Activated effector memory CD4-positive, alpha-beta T cell treated with anti-CD3 and anti-CD28 coated beads, Interleukin-2, amount 50 U/mL, for 16 hours (primary cell): ENCODE data around the gene LMO1.

ENCODE experiments used
- DNase-seq: peaks from one replicate; pipeline ENCODE4 v3.0.0-alpha.2; 2020

LMO1 gene

GRCh38 chr11:8225589-8226036, 38.1 kb downstream of the LMO1 start:
- peak; percentile 90 for DNase-seq

DNA sequence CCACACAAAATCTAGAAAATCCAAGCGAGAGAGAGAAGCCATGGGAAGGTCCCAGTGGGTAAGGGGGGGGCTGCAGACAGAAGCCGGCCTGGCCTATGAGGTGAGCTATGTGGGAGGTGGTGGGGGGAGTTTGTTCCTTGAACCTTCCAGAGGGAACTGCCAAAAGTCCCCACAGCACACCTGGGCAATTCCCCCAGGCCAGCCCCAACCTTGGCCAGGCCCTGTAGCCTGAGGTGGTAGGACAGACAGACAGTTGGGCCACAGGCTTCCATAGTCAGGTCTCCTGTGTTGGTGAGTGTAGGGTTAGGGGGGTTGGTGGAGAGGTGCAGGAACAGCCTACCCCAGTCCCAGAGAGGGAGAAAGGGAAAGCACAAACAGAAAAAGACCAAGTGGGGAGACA, 39.0 kb downstream of the LMO1 start:
- no peak for DNase-seq

DNA sequence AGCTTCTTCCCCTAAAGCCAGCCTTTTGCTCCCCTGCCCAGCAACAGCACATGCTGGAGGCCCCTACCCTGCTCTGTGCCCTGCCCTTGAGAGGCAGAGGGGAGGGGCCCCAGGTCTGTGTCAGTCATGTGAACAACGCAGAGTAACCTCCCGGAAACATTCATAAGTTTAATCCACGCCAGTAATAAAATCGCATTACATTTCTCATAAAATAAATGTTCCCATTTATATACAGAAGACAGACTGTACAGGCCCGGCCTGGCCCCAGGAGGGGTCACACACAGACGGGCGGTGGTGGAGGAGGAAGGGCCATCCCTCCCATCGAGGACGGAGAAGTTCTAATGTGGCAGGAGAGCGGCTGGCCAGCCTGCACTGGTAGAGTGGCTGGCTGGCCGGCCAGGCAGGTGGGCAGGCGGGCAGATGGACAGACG, 39.5 kb downstream of the LMO1 start:
- no peak for DNase-seq

DNA sequence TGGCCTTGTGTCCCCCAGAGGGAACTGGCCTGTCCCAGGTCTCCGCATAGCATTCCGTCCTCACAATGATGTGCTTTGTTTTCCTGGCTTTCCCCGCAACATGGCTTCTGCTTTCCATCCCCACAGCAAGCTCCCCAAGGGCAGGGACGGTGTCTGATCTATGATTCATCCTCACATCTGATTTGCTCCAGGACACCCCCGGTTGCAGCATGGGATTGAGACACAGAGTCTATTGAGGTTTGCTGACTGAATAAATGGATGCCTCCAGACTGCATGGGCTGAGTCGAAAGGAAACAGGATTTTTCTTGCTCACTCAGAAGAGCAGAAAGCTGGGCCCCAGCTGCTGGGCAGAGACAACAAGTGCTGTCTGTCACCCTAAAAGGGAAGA, 40.2 kb downstream of the LMO1 start:
- DNase-seq = no peak

DNA sequence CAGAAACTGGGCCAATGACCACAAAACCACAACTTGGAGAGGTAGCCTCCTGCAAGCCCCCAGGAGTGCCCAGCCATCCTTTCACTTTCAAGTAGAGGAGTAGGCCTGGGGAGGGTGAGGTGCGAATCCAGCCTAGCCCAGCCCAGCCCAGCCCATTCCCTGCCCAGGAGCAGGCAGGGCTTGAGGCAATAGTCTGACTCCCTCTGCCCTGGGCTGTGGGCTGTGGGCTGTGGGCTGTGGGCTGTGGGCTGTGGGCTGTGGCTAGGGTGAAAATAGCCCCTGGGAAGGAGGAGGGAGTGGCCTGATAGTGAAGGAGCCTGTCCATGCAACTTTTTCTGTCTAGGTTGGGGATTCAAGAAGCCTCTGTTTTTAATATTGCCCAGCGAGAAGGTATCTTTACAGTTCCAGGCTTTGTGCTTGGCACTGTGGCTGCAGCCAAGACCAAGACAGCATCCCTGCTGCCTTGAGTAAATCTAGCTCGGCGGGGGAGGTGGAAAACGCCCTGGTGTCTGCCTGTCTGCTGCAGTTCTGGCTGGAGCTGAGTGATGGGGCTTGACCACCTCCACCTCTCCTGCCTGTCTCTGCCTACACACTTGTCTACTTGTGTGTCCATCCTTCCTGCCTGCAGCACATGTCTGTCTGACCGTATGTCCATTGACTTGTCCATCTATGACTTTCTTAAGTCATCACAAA, 40.7 kb downstream of the LMO1 start:
- no peak for DNase-seq

DNA sequence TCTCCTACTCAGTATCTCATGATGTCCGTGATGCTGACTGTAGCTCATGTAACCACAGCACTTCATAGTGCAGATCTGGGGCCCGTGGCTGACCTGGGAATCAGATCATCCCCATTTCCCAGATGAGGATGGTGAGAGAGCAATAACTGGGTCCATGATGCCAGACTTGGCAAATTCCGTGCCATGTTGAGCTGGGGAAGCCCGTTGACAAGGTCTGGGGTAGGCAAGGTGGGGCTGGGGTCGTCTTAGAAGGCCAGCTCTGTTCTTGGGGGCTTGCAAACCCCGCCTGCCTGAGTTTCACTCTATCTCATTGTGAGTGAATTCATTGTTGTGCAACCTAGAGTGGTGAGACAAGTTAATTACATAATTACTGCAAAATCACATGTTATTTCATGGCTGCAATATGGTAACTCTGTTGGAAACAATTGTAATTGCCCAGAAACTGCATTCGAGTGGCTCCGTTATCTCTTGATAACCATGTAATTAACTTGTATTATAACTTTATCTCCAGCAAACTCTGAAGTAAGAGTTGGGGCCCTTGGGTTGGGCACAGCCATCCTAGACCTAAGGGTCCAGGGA, 41.7 kb downstream of the LMO1 start:
- no peak for DNase-seq

DNA sequence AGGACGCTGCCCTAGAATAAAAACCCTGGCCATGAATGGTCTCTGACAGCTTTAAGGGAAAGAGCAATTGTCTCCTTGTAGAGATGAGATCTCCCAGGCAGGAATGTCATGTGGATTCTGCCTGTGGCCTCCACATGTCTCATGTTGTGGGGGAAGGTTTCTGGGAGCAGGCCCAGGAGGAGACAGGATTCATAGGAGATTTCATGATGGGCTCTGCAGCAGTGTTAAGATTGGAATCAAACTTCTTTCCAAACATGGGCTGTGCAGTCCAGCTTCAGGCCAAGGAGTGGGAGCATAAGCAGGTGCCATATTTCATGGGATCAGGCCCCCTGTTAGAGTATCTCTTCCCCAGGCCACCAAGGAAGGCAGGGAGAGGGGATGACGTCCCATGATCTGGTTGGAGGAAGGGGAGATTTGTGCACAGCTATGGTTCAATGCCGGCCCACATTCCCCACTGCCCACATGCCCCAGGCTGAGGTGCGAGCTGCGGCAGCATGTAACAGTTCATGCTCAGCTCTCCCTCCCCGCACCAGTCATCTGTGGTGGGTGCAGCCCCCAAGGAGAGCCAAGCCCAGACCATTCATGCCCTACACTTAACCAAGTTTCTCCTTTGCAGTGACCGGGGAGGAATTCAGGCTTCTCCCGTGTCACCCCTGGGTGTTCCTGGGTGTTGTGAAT, 42.5 kb downstream of the LMO1 start:
- DNase-seq = no peak

GRCh38 chr11:8220261-8221045, 43.2 kb downstream of the LMO1 start:
- no peak for DNase-seq

DNA sequence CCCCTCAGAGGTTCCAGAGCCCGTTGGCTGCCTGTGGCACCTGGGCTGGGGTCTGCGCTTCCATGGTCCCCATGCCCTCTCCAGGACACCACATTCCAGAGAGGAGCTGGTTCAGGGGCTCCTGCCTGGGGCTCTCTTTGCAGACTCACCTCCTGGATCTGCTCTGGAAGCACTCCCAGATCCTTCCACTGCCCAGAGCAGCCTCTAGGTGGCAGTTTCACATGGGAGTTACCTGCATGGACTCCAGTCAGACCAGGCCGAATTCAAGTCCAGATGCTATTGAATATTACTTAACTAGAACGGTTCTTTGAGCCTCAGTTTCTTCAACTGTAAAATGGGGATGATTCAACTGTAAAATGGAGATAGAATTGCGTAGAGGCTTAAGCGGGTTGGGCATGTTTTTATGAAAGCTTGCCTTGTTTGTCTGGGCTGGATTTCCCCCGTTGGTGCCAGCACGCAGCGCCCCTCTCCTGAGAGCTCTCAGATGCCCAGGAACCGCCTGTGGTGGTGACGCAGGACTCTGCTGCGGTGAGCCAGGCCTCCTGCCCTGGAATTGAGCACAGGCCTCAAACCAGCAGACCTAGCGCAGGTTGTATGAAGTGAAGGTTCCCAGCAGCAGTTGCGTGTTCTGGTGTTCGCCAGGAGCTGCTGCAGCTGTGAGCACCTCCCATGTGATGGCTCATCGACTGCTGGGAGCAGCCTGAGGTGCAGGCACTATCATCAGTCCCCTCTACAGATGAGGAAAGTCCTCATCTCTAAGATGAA, 44.2 kb downstream of the LMO1 start:
- no peak for DNase-seq

GRCh38 chr11:8218840-8219239, 44.8 kb downstream of the LMO1 start:
- no peak for DNase-seq

DNA sequence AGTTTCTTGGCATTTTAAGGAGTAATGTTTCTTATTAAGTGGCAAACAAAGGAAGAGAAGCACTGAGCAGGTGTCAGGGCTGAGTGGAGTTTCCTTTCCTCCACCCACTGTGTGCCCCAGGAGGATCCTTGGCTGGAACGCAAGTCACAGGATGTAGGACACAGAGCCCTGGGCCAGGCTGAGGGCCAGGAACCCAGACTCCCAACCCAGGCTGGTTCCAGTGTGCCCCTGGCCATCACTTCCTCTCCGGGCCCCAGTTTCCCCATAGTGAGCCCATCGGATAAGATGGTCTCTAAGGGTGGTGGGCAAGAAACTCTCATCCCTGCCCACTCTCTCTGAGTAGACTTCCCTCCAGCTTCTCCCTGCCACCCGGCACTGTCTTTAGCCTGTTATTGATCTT, 45.3 kb downstream of the LMO1 start:
- no peak for DNase-seq

DNA sequence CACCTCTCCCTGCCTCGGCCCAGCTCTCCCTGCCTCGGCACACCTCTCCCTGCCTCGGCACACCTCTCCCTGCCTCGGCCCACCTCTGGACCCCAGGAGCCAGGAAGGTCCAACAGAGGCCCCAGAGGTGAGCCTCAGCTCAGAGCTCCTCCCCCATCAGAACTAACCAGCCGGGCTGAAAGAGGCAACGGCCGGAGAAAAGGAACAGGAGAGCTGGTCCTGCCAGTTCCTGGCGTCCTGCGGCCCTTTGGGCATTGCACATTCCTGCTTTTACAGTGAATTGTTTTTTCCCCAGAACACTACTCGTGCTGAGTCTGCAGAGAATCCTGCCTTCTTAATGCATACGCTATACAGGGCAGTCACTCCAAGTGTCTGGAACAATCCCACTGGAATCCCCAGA, 45.8 kb downstream of the LMO1 start:
- DNase-seq = no peak

- DNase-seq = no peak
These were observed 46.5 kb downstream of the LMO1 start for GRCh38 chr11:8217136-8217535.

DNA sequence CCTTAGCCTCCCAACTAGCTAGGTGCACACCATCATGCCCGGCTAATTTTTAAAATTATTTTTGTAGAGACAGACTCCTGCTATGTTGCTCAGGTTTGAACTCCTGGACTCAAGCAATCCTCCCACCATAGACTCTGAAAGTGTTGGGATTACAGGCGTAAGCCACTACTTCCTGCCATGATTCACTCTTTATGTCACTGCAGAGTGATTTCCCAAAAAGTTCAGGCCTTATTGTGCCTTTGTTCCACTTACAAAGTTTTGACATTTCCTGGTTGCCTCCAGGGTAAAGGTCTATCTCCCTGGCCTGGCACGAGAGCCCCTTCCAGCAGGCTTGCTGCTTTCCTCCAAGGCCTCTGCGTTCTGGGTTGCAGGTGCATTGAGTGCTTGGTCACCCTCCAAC, 50.3 kb downstream of the LMO1 start:
- no peak for DNase-seq

- no peak for DNase-seq
These were observed 54.4 kb downstream of the LMO1 start for GRCh38 chr11:8209208-8209807.

DNA sequence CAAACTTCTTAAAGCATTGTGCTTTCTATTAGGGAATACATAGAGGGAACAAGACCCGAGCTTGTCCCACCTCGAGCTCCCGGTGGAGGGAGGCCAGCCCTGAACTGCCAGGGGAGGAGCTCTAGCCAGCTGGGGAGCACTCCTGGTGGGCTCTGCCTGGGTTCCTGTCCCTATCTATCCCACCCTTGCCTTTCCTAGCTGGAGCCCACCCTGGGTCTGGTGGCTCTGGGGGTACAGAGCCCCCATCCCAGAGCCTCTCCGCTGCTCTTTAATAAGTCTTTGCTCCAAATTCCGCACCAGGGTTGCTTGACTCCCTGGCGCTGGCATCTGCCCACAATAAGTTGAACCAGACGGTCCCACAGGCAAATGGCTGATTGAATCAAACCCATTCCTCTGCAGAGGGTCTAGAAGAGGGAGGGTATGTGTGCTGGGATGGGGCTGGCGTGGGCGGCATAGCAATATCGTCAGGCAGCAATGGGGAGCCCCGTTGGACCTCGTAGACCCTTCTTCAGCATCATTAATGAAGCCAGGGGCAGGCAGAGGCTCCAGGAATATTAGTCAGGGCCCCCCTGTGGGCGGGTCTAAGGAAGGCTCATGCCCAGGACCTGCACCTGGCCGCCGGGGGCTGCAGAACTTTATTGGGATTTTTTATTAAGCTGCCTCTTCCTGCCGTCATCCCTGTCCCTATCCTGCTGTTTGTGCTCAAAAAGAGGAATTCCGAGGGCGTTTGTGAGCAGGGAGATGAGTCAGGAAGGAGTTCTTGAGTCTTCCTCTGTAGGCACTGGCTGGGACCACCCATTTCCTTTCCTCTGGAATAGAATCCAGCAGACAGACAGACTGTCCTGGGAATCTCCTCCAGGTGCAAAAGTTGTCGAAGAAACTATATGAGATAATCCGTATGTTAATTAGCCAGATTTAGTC, 56.3 kb downstream of the LMO1 start:
- DNase-seq = no peak

- DNase-seq = no peak
These were observed 57.2 kb downstream of the LMO1 start for GRCh38 chr11:8206251-8207079.

GRCh38 chr11:8205566-8205965, 58.1 kb downstream of the LMO1 start:
- DNase-seq = no peak

DNA sequence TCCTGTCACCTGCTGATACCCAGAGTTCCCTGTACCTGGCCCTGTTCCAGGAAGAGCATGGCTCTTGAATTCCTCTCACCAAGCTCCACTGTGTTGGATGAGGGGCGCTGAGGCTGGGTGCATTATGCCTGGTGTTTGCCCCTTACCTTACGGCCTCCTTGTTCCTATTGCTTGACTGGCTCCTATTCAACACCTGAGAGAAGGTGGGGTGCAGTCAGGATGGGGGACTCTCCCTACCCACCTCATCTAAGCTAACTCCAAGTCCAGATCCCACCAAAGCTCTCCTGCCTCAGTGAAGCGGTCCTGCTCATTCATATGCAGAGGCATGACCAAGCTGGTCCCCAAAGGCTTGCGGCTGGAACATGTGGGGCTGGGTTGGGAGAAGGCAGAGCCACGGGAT, 59.1 kb downstream of the LMO1 start:
- no peak for DNase-seq

DNA sequence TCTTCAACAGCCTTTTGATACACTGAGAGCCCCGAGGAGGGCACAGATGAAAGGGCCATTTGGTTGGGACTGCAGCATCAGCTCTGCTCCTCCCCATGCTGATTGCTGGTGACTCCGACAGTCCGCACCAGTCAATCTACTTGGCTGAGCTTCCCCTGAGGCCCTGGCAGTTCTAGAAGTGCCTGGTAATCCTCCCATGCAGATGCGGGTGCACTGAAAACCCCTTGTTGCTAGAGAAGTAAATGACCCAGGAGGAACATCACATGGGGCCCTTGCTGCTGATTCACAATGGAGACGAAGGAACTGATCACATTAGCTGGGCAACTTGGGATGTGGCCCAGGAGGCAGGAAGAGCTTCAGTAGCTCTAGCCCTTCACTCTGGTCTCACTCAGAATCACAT, 59.7 kb downstream of the LMO1 start:
- DNase-seq = no peak

- DNase-seq = no peak
These were observed 60.3 kb downstream of the LMO1 start for GRCh38 chr11:8203414-8203715.
